Measurements from ENCODE around the gene AGER. TPM values are rescaled to one million over a fixed set of nuclear protein-coding genes. Genes with fewer than 3 reads are reported as not detected.

Gene AGER
- total and polyA plus RNA-seq, 2 of the 4 experiments (the other 2 are of a cell fraction), result 0.18 to 4.2 TPM

DNA sequence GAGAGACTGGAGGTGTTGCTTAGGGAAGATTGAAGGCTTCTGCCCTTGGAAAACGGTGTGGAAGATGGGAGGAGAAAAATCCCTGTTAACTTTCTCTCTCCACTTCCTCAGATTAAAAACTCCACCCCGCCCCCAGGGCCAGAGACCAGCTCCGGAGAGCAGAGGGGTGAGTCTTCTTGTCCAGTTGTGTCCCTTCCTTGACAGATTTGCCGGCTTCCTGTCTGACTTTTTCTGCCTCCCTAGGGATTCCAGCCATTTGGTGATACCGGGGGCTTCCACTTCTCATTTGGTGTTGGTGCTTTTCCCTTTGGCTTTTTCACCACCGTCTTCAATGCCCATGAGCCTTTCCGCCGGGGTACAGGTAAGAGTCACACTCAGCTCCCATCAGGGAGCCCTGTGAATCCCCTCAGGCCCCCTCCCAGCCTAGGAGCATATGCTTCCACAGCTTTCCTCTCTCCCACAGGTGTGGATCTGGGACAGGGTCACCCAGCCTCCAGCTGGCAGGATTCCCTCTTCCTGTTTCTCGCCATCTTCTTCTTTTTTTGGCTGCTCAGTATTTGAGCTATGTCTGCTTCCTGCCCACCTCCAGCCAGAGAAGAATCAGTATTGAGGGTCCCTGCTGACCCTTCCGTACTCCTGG, 4.2 kb downstream of the AGER start:
- ChIA-PET POLR2A (ENCODE audit: unreplicated experiment) (no interaction called here), CTCF (interaction anchor here (0.5 kb wide), 1 partner anchor 75 kb away, joined by 3 read pairs; no protein-coding TSS in a partner anchor)
- no peak overlapping the region for H3K4ac ChIP-seq (ENCODE audit: low read depth, low read length)
- dilution Hi-C loops (cut with HindIII; ENCODE audit: low sequenced_read_pairs, unreplicated experiment), result no loop called here
- no peak overlapping the region for H4K8ac ChIP-seq (ENCODE audit: low read depth in 2 of 2, low read length in 2 of 2)
- H2AFZ ChIP-seq (replicated peaks; ENCODE audit: low read length, poor library complexity), result no peak overlapping the region
- H4K5ac ChIP-seq (ENCODE audit: low read depth, low read length), result no peak overlapping the region
- H2BK120ac ChIP-seq (ENCODE audit: low read depth, low read length), result no peak overlapping the region
- H3K9ac ChIP-seq (ENCODE audit: low read depth, low read length), result no peak overlapping the region
- no peak overlapping the region for H2AK5ac ChIP-seq (ENCODE audit: low read depth, low read length)
- H3K27me3 ChIP-seq (ENCODE audit: control insufficient read depth, insufficient read depth, low read length), result no peaks in the 10 kb centered on the region
- H4K20me1 ChIP-seq (ENCODE audit: insufficient read depth, low read length), result peaks cover 3% of the 10 kb centered on the region; the same call in 1 of the 2 replicates
- TF ChIP-seq, protein P1, sequence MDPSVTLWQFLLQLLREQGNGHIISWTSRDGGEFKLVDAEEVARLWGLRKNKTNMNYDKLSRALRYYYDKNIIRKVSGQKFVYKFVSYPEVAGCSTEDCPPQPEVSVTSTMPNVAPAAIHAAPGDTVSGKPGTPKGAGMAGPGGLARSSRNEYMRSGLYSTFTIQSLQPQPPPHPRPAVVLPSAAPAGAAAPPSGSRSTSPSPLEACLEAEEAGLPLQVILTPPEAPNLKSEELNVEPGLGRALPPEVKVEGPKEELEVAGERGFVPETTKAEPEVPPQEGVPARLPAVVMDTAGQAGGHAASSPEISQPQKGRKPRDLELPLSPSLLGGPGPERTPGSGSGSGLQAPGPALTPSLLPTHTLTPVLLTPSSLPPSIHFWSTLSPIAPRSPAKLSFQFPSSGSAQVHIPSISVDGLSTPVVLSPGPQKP (IDR thresholded peaks at IDR 0.05; ENCODE audit: borderline replicate concordance, low read depth, low read length), result no peak
- TF ChIP-seq, protein P2, sequence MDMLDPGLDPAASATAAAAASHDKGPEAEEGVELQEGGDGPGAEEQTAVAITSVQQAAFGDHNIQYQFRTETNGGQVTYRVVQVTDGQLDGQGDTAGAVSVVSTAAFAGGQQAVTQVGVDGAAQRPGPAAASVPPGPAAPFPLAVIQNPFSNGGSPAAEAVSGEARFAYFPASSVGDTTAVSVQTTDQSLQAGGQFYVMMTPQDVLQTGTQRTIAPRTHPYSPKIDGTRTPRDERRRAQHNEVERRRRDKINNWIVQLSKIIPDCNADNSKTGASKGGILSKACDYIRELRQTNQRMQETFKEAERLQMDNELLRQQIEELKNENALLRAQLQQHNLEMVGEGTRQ (IDR thresholded peaks at IDR 0.05; ENCODE audit: low read depth, low read length), result no peak
- TF ChIP-seq MAFK (IDR thresholded peaks at IDR 0.05; ENCODE audit: low read depth, low read length) (no peak), BHLHE40 (IDR thresholded peaks at IDR 0.05; ENCODE audit: low read depth, low read length) (no peak), RAD21 (IDR thresholded peaks at IDR 0.05; ENCODE audit: low read length) (no peak), POLR2A (IDR thresholded peaks at IDR 0.05; ENCODE audit: low read depth, low read length) (no peak), RCOR1 (IDR thresholded peaks at IDR 0.05; ENCODE audit: insufficient replicate concordance, low read length) (no peak), MAZ (IDR thresholded peaks at IDR 0.05; ENCODE audit: borderline replicate concordance, low read depth, low read length) (no peak), FOS (IDR thresholded peaks at IDR 0.05; ENCODE audit: low read depth, low read length) (no peak), CEBPB (IDR thresholded peaks at IDR 0.05; ENCODE audit: low read depth, low read length) (no peak), SMC3 (IDR thresholded peaks at IDR 0.05; ENCODE audit: low read depth, low read length) (no peak), CHD1 (IDR thresholded peaks at IDR 0.05; ENCODE audit: low read depth, low read length) (no peak), NFE2L2 (IDR thresholded peaks at IDR 0.05; ENCODE audit: low read depth, low read length) (no peak), MXI1 (IDR thresholded peaks at IDR 0.05; ENCODE audit: borderline replicate concordance, low read depth, low read length) (no peak), RFX5 (IDR thresholded peaks at IDR 0.05; ENCODE audit: low read depth, low read length) (no peak)
- TF ChIP-seq, protein P3, sequence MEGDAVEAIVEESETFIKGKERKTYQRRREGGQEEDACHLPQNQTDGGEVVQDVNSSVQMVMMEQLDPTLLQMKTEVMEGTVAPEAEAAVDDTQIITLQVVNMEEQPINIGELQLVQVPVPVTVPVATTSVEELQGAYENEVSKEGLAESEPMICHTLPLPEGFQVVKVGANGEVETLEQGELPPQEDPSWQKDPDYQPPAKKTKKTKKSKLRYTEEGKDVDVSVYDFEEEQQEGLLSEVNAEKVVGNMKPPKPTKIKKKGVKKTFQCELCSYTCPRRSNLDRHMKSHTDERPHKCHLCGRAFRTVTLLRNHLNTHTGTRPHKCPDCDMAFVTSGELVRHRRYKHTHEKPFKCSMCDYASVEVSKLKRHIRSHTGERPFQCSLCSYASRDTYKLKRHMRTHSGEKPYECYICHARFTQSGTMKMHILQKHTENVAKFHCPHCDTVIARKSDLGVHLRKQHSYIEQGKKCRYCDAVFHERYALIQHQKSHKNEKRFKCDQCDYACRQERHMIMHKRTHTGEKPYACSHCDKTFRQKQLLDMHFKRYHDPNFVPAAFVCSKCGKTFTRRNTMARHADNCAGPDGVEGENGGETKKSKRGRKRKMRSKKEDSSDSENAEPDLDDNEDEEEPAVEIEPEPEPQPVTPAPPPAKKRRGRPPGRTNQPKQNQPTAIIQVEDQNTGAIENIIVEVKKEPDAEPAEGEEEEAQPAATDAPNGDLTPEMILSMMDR (conservative IDR thresholded peaks at IDR 0.05; ENCODE audit: low read depth, low read length), result no peak
- no peak overlapping the region for H3K18ac ChIP-seq (ENCODE audit: low read depth, low read length)
- no peak overlapping the region for H3K27ac ChIP-seq (ENCODE audit: insufficient read depth, low read length)
- intact Hi-C loops (cut with micrococcal nuclease), result loop anchor here (5.0 kb wide), 1 partner anchor 63 kb away; no protein-coding TSS in a partner anchor
- DNase-seq, result no peak
- peaks cover 21% of the 10 kb centered on the region; the same call in 1 of the 2 replicates for H3K36me3 ChIP-seq (ENCODE audit: control insufficient read depth, insufficient read depth, low read length)
- no CpG with 5 or more reads among the region's 10 CpGs for WGBS, 2 experiments (ENCODE audit: extremely low coverage in 2 of 2, insufficient read length in 1 of 2)
- no peak overlapping the region for H3K56ac ChIP-seq (ENCODE audit: extremely low read depth, insufficient read depth, low read length)
- H2AK9ac ChIP-seq (replicated peaks; ENCODE audit: low read depth, low read length, poor library complexity), result no peak overlapping the region
- H3K9me3 ChIP-seq (ENCODE audit: control insufficient read depth, insufficient read depth, low read length), result no peaks in the 10 kb centered on the region
- peaks cover 12 to 47% of the 10 kb centered on the region in 2 experiments for H3K79me1 ChIP-seq (ENCODE audit: low read depth in 1 of 2, low read length in 2 of 2)
- in situ Hi-C loops (cut with MboI; ENCODE audit: low sequenced_read_pairs), result loop anchor here (10.0 to 25.0 kb wide), 2 partner anchors 205 to 782 kb away; partner anchors contain the start of genes BRD2, DXO and HLA-DMA
- no peak overlapping the region for H3K4me3 ChIP-seq (ENCODE audit: insufficient read depth, low read depth, low read length)
- H3K9me1 ChIP-seq (ENCODE audit: insufficient read depth, low read length), result peaks cover 18% of the 10 kb centered on the region
- H3K4me2 ChIP-seq (ENCODE audit: low read depth, low read length), result no peak overlapping the region
- no peak overlapping the region for H3K23ac ChIP-seq (ENCODE audit: low read depth, low read length)
- ATAC-seq (ENCODE audit: low read depth), result no peak
- H2BK5ac ChIP-seq (ENCODE audit: low read depth, low read length, poor library complexity, severe bottlenecking), result no peak overlapping the region
- no peak overlapping the region for H3K14ac ChIP-seq (replicated peaks; ENCODE audit: low read depth, low read length)
- no peak overlapping the region for H2BK20ac ChIP-seq (ENCODE audit: low read depth, low read length)
- H4K91ac ChIP-seq (ENCODE audit: insufficient read depth, low read depth, low read length), result no peak overlapping the region
- H2BK15ac ChIP-seq (ENCODE audit: low read depth, low read length), result no peak overlapping the region
- BruUV-seq (replicated peaks), result no TSS peak
- peaks cover 4% of the 10 kb centered on the region for H3K4me1 ChIP-seq (ENCODE audit: control insufficient read depth, insufficient read depth, low read length)

Measured in IMR-90 (cell line).